Measurements from ENCODE around the gene PYROXD2. TPM values are rescaled to one million over a fixed set of nuclear protein-coding genes. Genes with fewer than 3 reads are reported as not detected.

Gene PYROXD2
- polyA plus RNA-seq, 1 donor from 2014 or later = 0.11 TPM

DNA sequence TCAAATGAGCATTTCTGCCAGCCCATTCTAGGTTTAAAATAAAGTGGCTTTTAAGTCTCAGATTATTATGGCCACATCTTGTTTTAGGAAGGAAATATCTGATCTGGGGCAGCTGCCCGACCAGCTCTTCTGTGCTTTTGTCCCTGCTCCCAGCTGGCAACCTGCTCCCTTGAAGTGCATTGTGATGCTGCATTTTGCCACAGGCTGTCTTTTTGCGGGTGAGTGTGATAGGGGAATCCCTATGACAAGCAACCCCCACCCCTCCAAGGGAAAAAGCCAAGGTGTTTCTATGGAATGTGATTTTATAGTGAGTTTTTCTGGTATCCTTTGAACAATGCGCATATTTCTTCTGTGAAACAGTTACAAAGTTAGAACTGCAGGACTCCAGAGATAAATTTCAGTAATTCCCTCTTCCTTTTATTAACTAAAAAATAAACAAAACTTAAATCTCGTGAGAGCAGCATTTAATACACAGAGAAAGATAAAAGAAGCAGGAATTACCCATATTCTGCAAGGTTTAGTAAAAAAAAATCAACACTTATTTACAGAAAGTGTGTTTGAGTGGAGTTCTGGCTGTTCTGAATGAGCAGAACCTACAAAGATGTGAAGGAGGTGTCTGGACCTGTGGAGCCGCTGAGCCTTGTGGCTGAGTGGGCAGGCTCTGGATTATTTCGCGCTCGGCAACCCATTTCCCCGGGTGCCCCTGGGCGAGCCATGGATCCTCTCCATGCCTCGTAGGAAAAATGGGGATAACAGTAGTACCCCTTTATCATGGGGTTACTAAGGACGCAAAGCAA, 41.9 kb upstream of the PYROXD2 start:
- no peak overlapping the region for H2AFZ ChIP-seq (ENCODE audit: low read depth, low read length)
- no peaks in the 10 kb centered on the region for H3F3A ChIP-seq (ENCODE audit: insufficient read depth, low read length, poor library complexity, severe bottlenecking)
- H3K27me3 ChIP-seq (ENCODE audit: insufficient read depth, low read depth, low read length) = no peaks in the 10 kb centered on the region
- TF ChIP-seq, protein P1, sequence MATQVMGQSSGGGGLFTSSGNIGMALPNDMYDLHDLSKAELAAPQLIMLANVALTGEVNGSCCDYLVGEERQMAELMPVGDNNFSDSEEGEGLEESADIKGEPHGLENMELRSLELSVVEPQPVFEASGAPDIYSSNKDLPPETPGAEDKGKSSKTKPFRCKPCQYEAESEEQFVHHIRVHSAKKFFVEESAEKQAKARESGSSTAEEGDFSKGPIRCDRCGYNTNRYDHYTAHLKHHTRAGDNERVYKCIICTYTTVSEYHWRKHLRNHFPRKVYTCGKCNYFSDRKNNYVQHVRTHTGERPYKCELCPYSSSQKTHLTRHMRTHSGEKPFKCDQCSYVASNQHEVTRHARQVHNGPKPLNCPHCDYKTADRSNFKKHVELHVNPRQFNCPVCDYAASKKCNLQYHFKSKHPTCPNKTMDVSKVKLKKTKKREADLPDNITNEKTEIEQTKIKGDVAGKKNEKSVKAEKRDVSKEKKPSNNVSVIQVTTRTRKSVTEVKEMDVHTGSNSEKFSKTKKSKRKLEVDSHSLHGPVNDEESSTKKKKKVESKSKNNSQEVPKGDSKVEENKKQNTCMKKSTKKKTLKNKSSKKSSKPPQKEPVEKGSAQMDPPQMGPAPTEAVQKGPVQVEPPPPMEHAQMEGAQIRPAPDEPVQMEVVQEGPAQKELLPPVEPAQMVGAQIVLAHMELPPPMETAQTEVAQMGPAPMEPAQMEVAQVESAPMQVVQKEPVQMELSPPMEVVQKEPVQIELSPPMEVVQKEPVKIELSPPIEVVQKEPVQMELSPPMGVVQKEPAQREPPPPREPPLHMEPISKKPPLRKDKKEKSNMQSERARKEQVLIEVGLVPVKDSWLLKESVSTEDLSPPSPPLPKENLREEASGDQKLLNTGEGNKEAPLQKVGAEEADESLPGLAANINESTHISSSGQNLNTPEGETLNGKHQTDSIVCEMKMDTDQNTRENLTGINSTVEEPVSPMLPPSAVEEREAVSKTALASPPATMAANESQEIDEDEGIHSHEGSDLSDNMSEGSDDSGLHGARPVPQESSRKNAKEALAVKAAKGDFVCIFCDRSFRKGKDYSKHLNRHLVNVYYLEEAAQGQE (IDR thresholded peaks at IDR 0.05; ENCODE audit: borderline replicate concordance) = no peak
- TF ChIP-seq, protein P2, sequence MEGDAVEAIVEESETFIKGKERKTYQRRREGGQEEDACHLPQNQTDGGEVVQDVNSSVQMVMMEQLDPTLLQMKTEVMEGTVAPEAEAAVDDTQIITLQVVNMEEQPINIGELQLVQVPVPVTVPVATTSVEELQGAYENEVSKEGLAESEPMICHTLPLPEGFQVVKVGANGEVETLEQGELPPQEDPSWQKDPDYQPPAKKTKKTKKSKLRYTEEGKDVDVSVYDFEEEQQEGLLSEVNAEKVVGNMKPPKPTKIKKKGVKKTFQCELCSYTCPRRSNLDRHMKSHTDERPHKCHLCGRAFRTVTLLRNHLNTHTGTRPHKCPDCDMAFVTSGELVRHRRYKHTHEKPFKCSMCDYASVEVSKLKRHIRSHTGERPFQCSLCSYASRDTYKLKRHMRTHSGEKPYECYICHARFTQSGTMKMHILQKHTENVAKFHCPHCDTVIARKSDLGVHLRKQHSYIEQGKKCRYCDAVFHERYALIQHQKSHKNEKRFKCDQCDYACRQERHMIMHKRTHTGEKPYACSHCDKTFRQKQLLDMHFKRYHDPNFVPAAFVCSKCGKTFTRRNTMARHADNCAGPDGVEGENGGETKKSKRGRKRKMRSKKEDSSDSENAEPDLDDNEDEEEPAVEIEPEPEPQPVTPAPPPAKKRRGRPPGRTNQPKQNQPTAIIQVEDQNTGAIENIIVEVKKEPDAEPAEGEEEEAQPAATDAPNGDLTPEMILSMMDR (IDR thresholded peaks at IDR 0.05; ENCODE audit: poor library complexity, severe bottlenecking) = no peak
- TF ChIP-seq EZH2 (IDR thresholded peaks at IDR 0.05; ENCODE audit: borderline replicate concordance, insufficient read depth, low read length, poor library complexity, severe bottlenecking) (no peak), POLR2AphosphoS5 (IDR thresholded peaks at IDR 0.05) (no peak), MXI1 (conservative IDR thresholded peaks at IDR 0.05; ENCODE audit: poor library complexity, severe bottlenecking) (no peak), SMC3 (conservative IDR thresholded peaks at IDR 0.05; ENCODE audit: poor library complexity) (no peak), EP300 (conservative IDR thresholded peaks at IDR 0.05; ENCODE audit: poor library complexity, severe bottlenecking) (no peak), RAD21 (conservative IDR thresholded peaks at IDR 0.05) (no peak), TAF1 (IDR thresholded peaks at IDR 0.05; ENCODE audit: low read depth) (no peak)
- H3K4me2 ChIP-seq (ENCODE audit: low read length) = no peak overlapping the region
- H3K9me3 ChIP-seq (ENCODE audit: low read length) = no peaks in the 10 kb centered on the region
- no peaks in the 10 kb centered on the region for H3K9me2 ChIP-seq (ENCODE audit: insufficient read depth, low read length)
- H3K36me3 ChIP-seq (ENCODE audit: insufficient read depth, low read length) = no peaks in the 10 kb centered on the region
- H3K9ac ChIP-seq (ENCODE audit: low read length) = no peak overlapping the region
- no peak overlapping the region for H3K4me3 ChIP-seq (ENCODE audit: low read length)
- H3K27ac ChIP-seq (ENCODE audit: low read length) = no peak overlapping the region
- H3K79me2 ChIP-seq (replicated peaks; ENCODE audit: insufficient read depth, low read length) = no peaks in the 10 kb centered on the region
- H4K20me1 ChIP-seq (ENCODE audit: insufficient read depth) = no peaks in the 10 kb centered on the region

DNA sequence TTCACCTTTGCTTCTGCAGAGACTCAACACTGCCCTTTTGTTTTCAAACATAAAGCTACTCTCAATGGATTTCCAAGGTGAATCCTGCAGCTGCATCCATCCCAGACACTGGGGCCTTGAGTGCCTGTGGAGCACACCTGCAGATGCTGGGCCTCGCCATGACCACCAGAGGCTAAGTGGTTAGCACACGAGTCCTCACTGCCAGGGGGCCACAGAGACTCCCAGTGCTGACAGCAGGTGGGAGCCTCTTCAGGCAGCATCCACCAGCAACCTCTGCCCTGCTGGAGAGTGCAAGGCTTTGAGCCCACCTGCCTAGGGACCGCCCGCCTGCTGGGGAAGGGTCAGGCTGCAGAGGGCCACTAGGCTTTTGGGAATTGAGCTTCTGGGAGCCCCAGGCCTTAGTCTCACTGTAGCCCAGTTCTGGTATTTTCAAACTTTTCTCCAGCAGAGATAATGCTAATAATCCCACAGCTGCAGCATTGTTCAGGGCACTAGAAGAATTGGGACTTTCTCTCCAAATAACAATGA, 41.1 kb upstream of the PYROXD2 start:
- TF ChIP-seq MXI1 (conservative IDR thresholded peaks at IDR 0.05; ENCODE audit: poor library complexity, severe bottlenecking) = no peak
- no peak for TF ChIP-seq EZH2 (IDR thresholded peaks at IDR 0.05; ENCODE audit: borderline replicate concordance, insufficient read depth, low read length, poor library complexity, severe bottlenecking)
- TF ChIP-seq, protein P2 (IDR thresholded peaks at IDR 0.05; ENCODE audit: poor library complexity, severe bottlenecking) = no peak
- no peak for TF ChIP-seq TAF1 (IDR thresholded peaks at IDR 0.05; ENCODE audit: low read depth)
- TF ChIP-seq SMC3 (conservative IDR thresholded peaks at IDR 0.05; ENCODE audit: poor library complexity) = no peak
- TF ChIP-seq, protein P1 (IDR thresholded peaks at IDR 0.05; ENCODE audit: borderline replicate concordance) = no peak
- no peak for TF ChIP-seq POLR2AphosphoS5 (IDR thresholded peaks at IDR 0.05)
- TF ChIP-seq EP300 (conservative IDR thresholded peaks at IDR 0.05; ENCODE audit: poor library complexity, severe bottlenecking) = no peak
- TF ChIP-seq RAD21 (conservative IDR thresholded peaks at IDR 0.05) = no peak
- Histone ChIP-seq H2AFZ (ENCODE audit: low read depth, low read length) (no peak overlapping the region), H3K4me2 (ENCODE audit: low read length) (no peak overlapping the region)

More for the DNA sequence above, 41.1 kb upstream of the PYROXD2 start:
- Histone ChIP-seq H4K20me1 (ENCODE audit: insufficient read depth) (no peaks in the 10 kb centered on the region), H3F3A (ENCODE audit: insufficient read depth, low read length, poor library complexity, severe bottlenecking) (no peaks in the 10 kb centered on the region), H3K9me2 (ENCODE audit: insufficient read depth, low read length) (no peaks in the 10 kb centered on the region), H3K79me2 (replicated peaks; ENCODE audit: insufficient read depth, low read length) (no peaks in the 10 kb centered on the region), H3K4me3 (ENCODE audit: low read length) (no peak overlapping the region), H3K27ac (ENCODE audit: low read length) (no peak overlapping the region), H3K27me3 (ENCODE audit: insufficient read depth, low read depth, low read length) (no peaks in the 10 kb centered on the region), H3K9me3 (ENCODE audit: low read length) (no peaks in the 10 kb centered on the region), H3K9ac (ENCODE audit: low read length) (no peak overlapping the region), H3K36me3 (ENCODE audit: insufficient read depth, low read length) (no peaks in the 10 kb centered on the region)

Data from neural cell (in vitro differentiated cells).